HG03571 (cell line): ENCODE measurements around the gene CHMP5.

Experiments
- ATAC-seq: cut with Tn5 transposase; IDR thresholded peaks from one replicate; pipeline ENCODE4 v1.9.1; 2021; ENCODE audit not compliant: unreplicated experiment

Gene CHMP5

GRCh38 chr9:33264473-33265177 is at the start of gene CHMP5, which contains the start of gene BAG1:
CHMP5 (plus strand) TSS chr9:33265049; CDS start chr9:33265079, 30 bp downstream.
BAG1 (minus strand) TSS chr9:33264708.
- peak; percentile 76 for ATAC-seq

- no peak for ATAC-seq
Observed at GRCh38 chr9:33220681-33221567, 43.9 kb upstream of the CHMP5 start.

- no peak for ATAC-seq
Observed at GRCh38 chr9:33221568-33221884, 43.3 kb upstream of the CHMP5 start.

GRCh38 chr9:33222031-33222430 is 42.8 kb upstream of the CHMP5 start:
- no peak for ATAC-seq

- ATAC-seq: no peak
Observed at GRCh38 chr9:33223696-33224095, 41.2 kb upstream of the CHMP5 start.

GRCh38 chr9:33225319-33226147 is 39.3 kb upstream of the CHMP5 start:
- no peak for ATAC-seq

GRCh38 chr9:33227008-33227398 is 37.8 kb upstream of the CHMP5 start:
- ATAC-seq: peak; percentile 67

- ATAC-seq: no peak
Observed at GRCh38 chr9:33227741-33228140, 37.1 kb upstream of the CHMP5 start.

GRCh38 chr9:33228606-33229005 is 36.2 kb upstream of the CHMP5 start:
- no peak for ATAC-seq

GRCh38 chr9:33229359-33230114 is 35.3 kb upstream of the CHMP5 start:
- no peak for ATAC-seq

GRCh38 chr9:33230756-33231622 is 33.9 kb upstream of the CHMP5 start:
- no peak for ATAC-seq

GRCh38 chr9:33231623-33231942 is 33.3 kb upstream of the CHMP5 start:
- no peak for ATAC-seq

GRCh38 chr9:33232815-33233214 is 32.0 kb upstream of the CHMP5 start:
- no peak for ATAC-seq

GRCh38 chr9:33233626-33234342 is 31.1 kb upstream of the CHMP5 start:
- ATAC-seq: no peak

- ATAC-seq: no peak
Observed at GRCh38 chr9:33234511-33235467, 30.1 kb upstream of the CHMP5 start.

- no peak for ATAC-seq
Observed at GRCh38 chr9:33236571-33236970, 28.3 kb upstream of the CHMP5 start.

GRCh38 chr9:33239921-33240320 is 24.9 kb upstream of the CHMP5 start, which contains the start of gene SPINK4:
SPINK4 (plus strand) TSS chr9:33240167; CDS start chr9:33240209, 42 bp downstream.
- ATAC-seq: no peak

GRCh38 chr9:33241298-33241697 is 23.6 kb upstream of the CHMP5 start:
- no peak for ATAC-seq
